Esophagus muscularis mucosa (tissue), 4 donors: ENCODE data around the gene PDZRN3.

Source experiments
- EP300 ChIP-seq: sonication (generic); formaldehyde crosslinking; IDR thresholded peaks from one replicate; pipeline ENCODE4 v1.6.1; 2017; ENCODE audit warnings: antibody characterized with exemption
- POLR2A ChIP-seq: fragments of 450-650 bp; IDR thresholded peaks from one replicate; pipeline ENCODE4 v1.6.1; 2017; ENCODE audit warnings: antibody characterized with exemption, moderate library complexity, mild to moderate bottlenecking, low read depth
- POLR2AphosphoS5 ChIP-seq, 2 donors: sonication (generic); formaldehyde crosslinking; IDR thresholded peaks; one replicate each; pipeline ENCODE4 v1.6.1; 2017; ENCODE audit warnings: antibody characterized with exemption in 2 of 2
- TF ChIP-seq, protein P1 (sequence below), 3 experiments: fragments of 200-600 bp in 2 of 3; fragments of 450-650 bp in 1 of 3; sonication (generic) in 2 of 3; IDR thresholded peaks; one replicate each; pipeline ENCODE4 v1.5.1; 2017 to 2019; ENCODE audit warnings: antibody characterized with exemption in 3 of 3, mild to moderate bottlenecking in 2 of 3, moderate library complexity in 1 of 3

DNA sequence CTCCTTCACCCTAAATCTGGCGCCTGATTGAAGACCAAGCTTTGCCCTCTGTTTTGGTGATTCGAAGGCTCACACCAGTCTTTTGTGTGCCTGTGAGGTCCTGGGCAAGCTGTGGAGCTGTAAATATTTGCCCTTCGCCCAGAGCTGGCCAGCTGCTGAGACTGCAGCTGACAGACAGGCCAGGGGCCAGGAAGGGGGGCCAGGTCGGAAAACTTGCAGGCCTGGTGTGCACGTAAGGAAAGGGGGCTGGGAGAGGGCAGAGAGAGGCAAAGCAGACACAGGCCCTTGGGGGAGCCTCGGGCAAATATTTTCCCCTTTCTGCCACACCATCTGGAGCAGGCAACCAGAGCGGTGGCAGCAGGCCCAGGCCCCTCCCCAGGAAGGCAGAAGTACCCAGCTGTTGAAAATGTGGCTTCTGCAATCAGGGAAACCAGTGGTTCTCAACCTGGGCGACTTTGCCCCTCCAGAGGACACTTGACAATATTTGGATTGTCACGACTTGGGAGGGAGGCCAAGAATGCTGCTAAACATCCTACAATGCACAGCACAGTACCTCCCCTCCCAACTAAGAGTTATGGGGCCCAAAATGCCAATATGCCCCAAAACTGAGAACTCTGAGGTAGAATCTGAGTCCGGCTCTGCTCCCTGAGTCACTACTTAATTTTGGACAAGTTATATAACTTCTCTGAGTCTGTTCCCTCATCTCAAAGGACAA, 2.5 kb downstream of the PDZRN3 start:
- TF ChIP-seq POLR2A (no peak), POLR2AphosphoS5 (IDR thresholded peaks at IDR 0.05) (peak in 1 of 2 donors; percentile 65), EP300 (no peak)
- TF ChIP-seq, protein P1, sequence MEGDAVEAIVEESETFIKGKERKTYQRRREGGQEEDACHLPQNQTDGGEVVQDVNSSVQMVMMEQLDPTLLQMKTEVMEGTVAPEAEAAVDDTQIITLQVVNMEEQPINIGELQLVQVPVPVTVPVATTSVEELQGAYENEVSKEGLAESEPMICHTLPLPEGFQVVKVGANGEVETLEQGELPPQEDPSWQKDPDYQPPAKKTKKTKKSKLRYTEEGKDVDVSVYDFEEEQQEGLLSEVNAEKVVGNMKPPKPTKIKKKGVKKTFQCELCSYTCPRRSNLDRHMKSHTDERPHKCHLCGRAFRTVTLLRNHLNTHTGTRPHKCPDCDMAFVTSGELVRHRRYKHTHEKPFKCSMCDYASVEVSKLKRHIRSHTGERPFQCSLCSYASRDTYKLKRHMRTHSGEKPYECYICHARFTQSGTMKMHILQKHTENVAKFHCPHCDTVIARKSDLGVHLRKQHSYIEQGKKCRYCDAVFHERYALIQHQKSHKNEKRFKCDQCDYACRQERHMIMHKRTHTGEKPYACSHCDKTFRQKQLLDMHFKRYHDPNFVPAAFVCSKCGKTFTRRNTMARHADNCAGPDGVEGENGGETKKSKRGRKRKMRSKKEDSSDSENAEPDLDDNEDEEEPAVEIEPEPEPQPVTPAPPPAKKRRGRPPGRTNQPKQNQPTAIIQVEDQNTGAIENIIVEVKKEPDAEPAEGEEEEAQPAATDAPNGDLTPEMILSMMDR (IDR thresholded peaks at IDR 0.05): no peak
